Measurements from ENCODE around the gene NRIP3. TPM values are rescaled to one million over a fixed set of nuclear protein-coding genes. Genes with fewer than 3 reads are reported as not detected.

The NRIP3 gene
- total RNA-seq, 2 experiments from 2014 or later, result 2.1 to 2.2 TPM

DNA sequence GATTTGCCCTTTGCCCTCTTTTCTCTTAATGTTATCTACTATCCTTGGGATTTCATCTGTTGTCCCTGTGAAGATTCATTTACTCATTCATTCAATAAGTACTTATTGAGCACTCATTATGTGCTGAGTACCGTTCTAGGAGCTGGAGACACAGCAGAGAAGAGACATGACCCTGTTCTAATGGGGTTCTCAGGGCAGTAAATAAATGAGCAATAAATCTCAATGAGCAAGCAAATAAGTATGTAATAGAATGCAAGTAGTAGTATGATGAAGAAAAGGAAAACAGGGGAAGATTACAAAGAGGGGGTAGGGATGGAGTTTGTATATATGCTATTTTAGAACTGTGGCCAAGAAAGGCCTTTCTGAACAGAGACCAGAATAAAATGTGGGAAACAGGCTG lies 34.2 kb upstream of the NRIP3 start:
- no peaks in the 10 kb centered on the region for H3K36me3 Mint-ChIP-seq (ENCODE audit: low read depth)
- DNase-seq, result no peak
- no peaks in the 10 kb centered on the region for H3K4me1 Mint-ChIP-seq
- no peaks in the 10 kb centered on the region for H3K9me3 Mint-ChIP-seq (ENCODE audit: low read depth)
- H3K27ac Mint-ChIP-seq, result no peak overlapping the region
- ChIA-PET CTCF (interaction anchor here (1.0 to 1.2 kb wide), 2 partner anchors 22 to 31 kb away, joined by 3 read pairs; no protein-coding TSS in a partner anchor), POLR2A (no interaction called here)
- H3K4me3 Mint-ChIP-seq, result no peak overlapping the region
- no peak for ATAC-seq
- intact Hi-C loops (cut with DNase I, micrococcal nuclease), result no loop called here
- peaks cover 8% of the 10 kb centered on the region for H3K27me3 Mint-ChIP-seq

DNA sequence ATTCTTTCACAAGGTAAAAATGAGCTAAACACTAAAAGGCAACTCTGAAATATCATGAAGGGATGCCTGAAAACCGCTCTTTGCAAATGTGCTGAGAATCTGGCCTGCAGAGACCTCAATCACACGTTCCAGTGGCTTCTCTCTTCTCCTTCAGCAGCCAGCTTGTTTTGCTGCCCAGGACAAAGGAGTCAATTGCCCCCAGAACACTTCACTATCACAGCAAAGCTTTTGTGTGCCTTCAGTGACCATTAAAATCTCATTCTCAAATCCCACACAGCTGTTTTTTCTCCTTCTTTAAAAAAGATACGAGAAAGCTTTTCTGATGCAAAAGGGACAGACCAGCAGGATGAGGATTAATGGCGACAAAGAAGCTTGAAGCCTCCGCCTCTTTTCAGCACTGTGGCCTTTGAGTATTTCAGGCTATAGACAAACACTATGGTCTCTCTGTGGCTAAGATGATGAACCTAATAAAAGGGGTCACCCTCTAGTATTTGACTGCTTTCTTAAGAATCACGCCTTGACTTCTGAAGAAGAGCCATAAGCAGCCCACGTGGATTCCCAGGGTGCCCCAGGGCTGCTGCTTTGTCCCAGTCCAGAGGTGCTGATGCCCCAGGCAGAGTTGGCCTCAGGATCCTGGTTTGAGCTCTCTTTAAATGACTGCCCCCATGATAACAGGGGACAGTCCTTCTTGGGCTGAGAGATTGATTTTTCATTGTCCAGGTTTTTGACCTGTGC lies 33.4 kb upstream of the NRIP3 start:
- no peak overlapping the region for H3K27ac Mint-ChIP-seq
- H3K27me3 Mint-ChIP-seq, result peaks cover 8% of the 10 kb centered on the region
- ChIA-PET POLR2A (interaction anchor here (0.6 kb wide), 1 partner anchor 1377 kb away, joined by 3 read pairs; no protein-coding TSS in a partner anchor), CTCF (interaction anchor here (1.0 to 1.5 kb wide), 2 partner anchors 22 to 31 kb away, joined by 3 to 5 read pairs; no protein-coding TSS in a partner anchor)
- intact Hi-C loops (cut with DNase I, micrococcal nuclease), result no loop called here
- DNase-seq (no peak), ATAC-seq (no peak)
- no peaks in the 10 kb centered on the region for H3K36me3 Mint-ChIP-seq (ENCODE audit: low read depth)
- H3K4me3 Mint-ChIP-seq, result no peak overlapping the region
- no peaks in the 10 kb centered on the region for H3K4me1 Mint-ChIP-seq
- H3K9me3 Mint-ChIP-seq (ENCODE audit: low read depth), result no peaks in the 10 kb centered on the region

DNA sequence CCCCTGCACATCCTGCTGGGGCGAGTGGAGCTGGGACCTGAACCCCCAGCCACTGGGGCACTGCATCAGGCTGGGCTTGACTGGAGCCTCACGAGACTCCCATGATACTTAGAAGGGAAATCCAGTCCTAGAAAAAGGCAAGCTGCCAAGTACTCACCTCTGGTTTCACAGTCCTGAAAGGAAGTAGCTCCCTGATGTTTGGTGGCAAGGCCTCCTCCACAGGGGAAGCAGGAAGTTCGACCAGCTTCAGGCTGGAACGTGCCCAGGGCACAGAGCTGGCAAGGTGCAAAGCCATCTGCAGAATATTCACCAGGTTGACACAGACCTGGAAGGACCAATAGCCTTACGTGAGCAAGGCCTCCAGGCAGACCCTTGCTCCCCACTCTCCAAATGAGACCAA lies 26.8 kb upstream of the NRIP3 start:
- DNase-seq (no peak), ATAC-seq (no peak)
- ChIA-PET CTCF (interaction anchor here (5.8 kb wide), 1 partner anchor 15 kb away, joined by 33 read pairs; no protein-coding TSS in a partner anchor), POLR2A (no interaction called here)
- H3K36me3 Mint-ChIP-seq (ENCODE audit: low read depth), result no peaks in the 10 kb centered on the region
- no peaks in the 10 kb centered on the region for H3K9me3 Mint-ChIP-seq (ENCODE audit: low read depth)
- H3K27ac Mint-ChIP-seq, result no peak overlapping the region
- H3K27me3 Mint-ChIP-seq, result no peaks in the 10 kb centered on the region
- intact Hi-C loops (cut with DNase I, micrococcal nuclease), result no loop called here
- no peak overlapping the region for H3K4me3 Mint-ChIP-seq
- H3K4me1 Mint-ChIP-seq, result no peaks in the 10 kb centered on the region

DNA sequence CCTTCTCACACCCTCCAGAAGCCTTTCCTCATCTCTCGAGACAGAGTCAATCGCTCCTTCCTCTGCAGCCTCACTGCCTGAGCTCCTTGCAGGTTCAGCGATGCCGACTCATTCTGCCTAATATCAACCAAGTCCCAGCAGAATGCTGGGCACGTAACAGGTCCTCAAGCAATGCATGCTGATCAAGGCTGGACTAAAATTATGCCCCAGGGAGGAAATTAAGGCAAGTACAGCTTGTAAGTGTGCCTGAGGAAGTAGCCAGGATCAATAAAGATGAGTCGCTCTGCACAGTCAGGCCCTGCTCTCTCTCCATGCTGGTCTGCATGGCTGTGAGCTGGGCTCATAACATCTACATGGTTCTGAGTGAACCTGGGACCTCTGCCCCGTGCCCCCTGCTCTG lies 25.6 kb upstream of the NRIP3 start:
- Mint-ChIP-seq H3K4me3 (no peak overlapping the region), H3K27me3 (peaks cover 2% of the 10 kb centered on the region), H3K36me3 (ENCODE audit: low read depth) (no peaks in the 10 kb centered on the region), H3K9me3 (ENCODE audit: low read depth) (no peaks in the 10 kb centered on the region), H3K27ac (no peak overlapping the region), H3K4me1 (no peaks in the 10 kb centered on the region)
- DNase-seq (no peak), ATAC-seq (no peak)
- intact Hi-C loops (cut with DNase I, micrococcal nuclease), result no loop called here
- POLR2A ChIA-PET, result no interaction called here
- CTCF ChIA-PET, result interaction anchor here (0.6 to 5.8 kb wide), 2 partner anchors 14 to 519 kb away, joined by 3 to 33 read pairs; no protein-coding TSS in a partner anchor

DNA sequence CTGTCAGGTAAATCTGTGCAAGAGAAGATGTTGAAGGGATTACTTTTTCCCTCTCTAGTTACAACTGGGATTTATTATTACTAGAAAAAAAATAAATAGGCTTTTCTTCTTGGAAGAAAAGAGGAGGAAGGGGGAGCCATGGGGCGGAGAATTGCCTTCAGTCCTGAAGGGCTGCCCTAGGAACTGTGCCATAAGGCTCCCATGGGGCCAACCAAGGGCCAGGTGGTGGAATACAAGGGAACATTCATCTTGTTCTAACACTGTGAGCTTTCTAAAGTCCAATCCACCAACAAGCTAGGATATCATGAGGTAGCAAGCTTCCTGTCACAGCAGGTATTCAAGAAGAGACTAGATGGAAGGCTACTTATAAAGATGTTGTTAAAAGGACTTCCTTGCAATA lies 24.8 kb upstream of the NRIP3 start:
- Mint-ChIP-seq H3K9me3 (ENCODE audit: low read depth) (no peaks in the 10 kb centered on the region), H3K27me3 (peaks cover 3% of the 10 kb centered on the region), H3K4me3 (no peak overlapping the region), H3K36me3 (ENCODE audit: low read depth) (no peaks in the 10 kb centered on the region), H3K4me1 (no peaks in the 10 kb centered on the region), H3K27ac (no peak overlapping the region)
- ATAC-seq (no peak), DNase-seq (no peak)
- POLR2A ChIA-PET, result no interaction called here
- intact Hi-C loops (cut with DNase I, micrococcal nuclease), result no loop called here
- CTCF ChIA-PET, result interaction anchor here (0.6 to 5.8 kb wide), 2 partner anchors 13 to 520 kb away, joined by 3 to 33 read pairs; no protein-coding TSS in a partner anchor

DNA sequence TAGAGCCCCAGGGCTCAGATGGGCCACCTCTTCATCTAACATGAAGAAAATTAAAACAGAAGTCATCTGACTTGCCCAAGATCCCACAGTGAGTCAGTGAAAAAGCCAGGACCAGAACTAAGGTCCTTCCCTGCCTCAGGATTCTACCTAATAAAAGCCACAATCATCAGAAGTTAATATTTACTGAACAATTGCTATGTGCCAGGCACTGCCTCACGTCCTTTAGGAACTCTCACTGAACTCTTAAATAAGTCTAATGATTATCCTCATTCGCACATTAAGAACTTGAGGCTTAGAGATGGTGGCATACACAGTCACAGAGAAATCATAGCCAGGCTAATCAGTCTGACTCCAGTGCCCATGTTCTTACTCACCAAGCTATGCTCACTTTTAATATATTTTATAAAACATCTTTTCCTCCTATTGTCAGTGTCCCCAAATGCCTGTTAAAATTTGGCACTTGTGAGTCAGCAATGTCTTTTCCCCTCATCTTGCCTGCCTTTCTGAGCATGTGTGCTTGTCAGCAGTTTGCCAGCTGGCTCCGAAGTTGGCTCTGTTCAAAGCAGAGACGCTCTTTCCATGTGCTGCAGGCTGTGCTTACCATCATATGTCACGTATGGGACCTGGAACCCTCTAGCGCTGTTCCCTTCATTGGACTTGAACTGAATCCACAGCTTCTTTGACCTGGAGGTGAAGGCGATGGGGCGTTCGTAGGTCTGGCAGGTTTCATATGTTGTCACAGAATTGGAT lies 21.5 kb upstream of the NRIP3 start:
- no peak overlapping the region for H3K4me3 Mint-ChIP-seq
- DNase-seq (no peak), ATAC-seq (no peak)
- no peaks in the 10 kb centered on the region for H3K9me3 Mint-ChIP-seq (ENCODE audit: low read depth)
- peaks cover 11% of the 10 kb centered on the region for H3K27me3 Mint-ChIP-seq
- ChIA-PET POLR2A (no interaction called here), CTCF (interaction anchor here (0.6 to 1.2 kb wide), 6 partner anchors 9 to 349 kb away, joined by 3 to 5 read pairs (median 3); no protein-coding TSS in a partner anchor)
- H3K36me3 Mint-ChIP-seq (ENCODE audit: low read depth), result no peaks in the 10 kb centered on the region
- intact Hi-C loops (cut with DNase I, micrococcal nuclease), result no loop called here
- no peak overlapping the region for H3K27ac Mint-ChIP-seq
- H3K4me1 Mint-ChIP-seq, result no peaks in the 10 kb centered on the region

DNA sequence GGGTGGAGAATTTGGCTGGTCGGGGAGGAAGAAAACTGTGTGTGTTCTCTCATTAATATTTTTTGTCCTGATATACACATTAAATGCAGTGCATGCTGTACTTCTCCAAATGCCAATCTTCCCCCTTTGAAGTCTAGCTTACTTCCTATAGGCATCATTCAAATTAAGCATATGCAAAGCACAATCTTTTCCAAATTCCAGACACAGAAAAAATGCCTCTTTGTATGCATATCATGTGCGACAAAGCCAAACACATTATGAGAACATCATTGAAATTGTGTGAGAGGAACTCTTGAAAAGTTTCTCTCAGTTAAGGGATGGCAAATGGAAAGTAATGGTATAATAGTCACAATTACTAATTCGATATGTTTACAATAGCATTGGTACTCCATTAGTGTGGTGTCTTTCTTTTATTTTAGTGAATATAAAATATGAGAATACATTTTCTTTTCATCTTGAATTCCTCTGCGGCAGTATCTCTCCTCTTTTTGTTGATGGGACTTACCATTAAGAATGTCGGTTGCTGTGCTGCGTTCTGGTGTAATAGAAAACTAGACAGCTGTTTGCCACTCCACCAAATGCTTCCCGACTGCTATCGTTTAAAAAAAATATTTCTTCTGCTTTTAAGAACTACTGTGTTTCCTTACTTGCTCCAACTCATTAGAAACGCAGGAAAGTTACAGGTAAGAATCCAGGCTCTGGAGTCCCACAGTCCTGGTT lies 19.3 kb upstream of the NRIP3 start:
- no peak overlapping the region for H3K4me3 Mint-ChIP-seq
- no peaks in the 10 kb centered on the region for H3K4me1 Mint-ChIP-seq
- H3K9me3 Mint-ChIP-seq (ENCODE audit: low read depth), result no peaks in the 10 kb centered on the region
- intact Hi-C loops (cut with DNase I, micrococcal nuclease), result no loop called here
- peaks cover 11% of the 10 kb centered on the region for H3K27me3 Mint-ChIP-seq
- POLR2A ChIA-PET, result no interaction called here
- CTCF ChIA-PET, result interaction anchor here (0.6 to 1.2 kb wide), 5 partner anchors 12 to 137 kb away, joined by 3 to 8 read pairs (median 3); no protein-coding TSS in a partner anchor
- no peaks in the 10 kb centered on the region for H3K36me3 Mint-ChIP-seq (ENCODE audit: low read depth)
- DNase-seq (no peak), ATAC-seq (no peak)
- H3K27ac Mint-ChIP-seq, result no peak overlapping the region

DNA sequence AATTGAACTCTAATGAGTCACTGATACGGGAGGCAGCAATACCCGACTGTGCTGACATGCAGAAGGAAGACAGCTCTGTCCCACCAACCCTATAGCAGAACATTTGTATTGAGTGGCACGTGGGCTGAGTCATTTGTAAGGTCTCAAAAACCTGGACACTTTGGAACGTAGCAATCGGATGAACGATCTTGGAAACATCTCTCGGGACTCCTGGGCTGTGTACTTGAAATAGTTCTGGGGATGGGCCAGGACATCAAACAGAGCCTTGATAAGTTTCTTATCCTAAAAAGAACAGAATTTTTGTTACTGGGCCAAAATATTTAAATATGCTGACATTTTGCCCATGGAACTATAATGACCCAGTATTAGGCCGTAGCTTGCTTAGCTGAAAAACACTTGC lies 17.1 kb upstream of the NRIP3 start:
- CTCF ChIA-PET, result no interaction called here
- H3K4me1 Mint-ChIP-seq, result peaks cover 18% of the 10 kb centered on the region
- H3K4me3 Mint-ChIP-seq, result no peak overlapping the region
- POLR2A ChIA-PET, result no interaction called here
- no peak for DNase-seq
- no peak overlapping the region for H3K27ac Mint-ChIP-seq
- no peak for ATAC-seq
- peaks cover 11% of the 10 kb centered on the region for H3K27me3 Mint-ChIP-seq
- intact Hi-C loops (cut with DNase I, micrococcal nuclease), result no loop called here
- H3K9me3 Mint-ChIP-seq (ENCODE audit: low read depth), result no peaks in the 10 kb centered on the region
- no peaks in the 10 kb centered on the region for H3K36me3 Mint-ChIP-seq (ENCODE audit: low read depth)

DNA sequence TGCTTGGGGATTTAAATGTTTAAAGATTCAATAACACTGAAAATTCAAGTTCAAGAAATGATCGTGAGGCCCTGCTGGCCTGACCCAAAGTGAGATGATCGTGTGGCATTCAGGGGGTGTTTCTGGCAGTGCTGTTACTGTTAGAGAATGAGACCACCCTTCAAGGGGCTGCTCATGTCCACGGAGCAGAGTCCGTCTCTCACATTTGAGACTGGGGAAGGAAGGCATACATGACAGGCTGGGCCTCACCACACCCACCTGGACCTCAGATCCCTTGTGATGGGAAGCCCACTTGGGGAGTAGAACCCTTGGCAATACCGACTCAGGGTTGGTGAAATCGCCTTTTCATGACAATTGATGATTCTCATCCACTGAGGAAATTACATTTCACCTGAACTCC lies 16.1 kb upstream of the NRIP3 start:
- Mint-ChIP-seq H3K27me3 (peaks cover 11% of the 10 kb centered on the region), H3K9me3 (ENCODE audit: low read depth) (no peaks in the 10 kb centered on the region), H3K4me1 (peaks cover 19% of the 10 kb centered on the region), H3K27ac (no peak overlapping the region), H3K4me3 (no peak overlapping the region), H3K36me3 (ENCODE audit: low read depth) (no peaks in the 10 kb centered on the region)
- DNase-seq, result no peak
- CTCF ChIA-PET, result interaction anchor here (1.6 kb wide), 1 partner anchor 118 kb away, joined by 10 read pairs; no protein-coding TSS in a partner anchor
- intact Hi-C loops (cut with DNase I, micrococcal nuclease), result no loop called here
- ATAC-seq, result no peak
- POLR2A ChIA-PET, result no interaction called here

DNA sequence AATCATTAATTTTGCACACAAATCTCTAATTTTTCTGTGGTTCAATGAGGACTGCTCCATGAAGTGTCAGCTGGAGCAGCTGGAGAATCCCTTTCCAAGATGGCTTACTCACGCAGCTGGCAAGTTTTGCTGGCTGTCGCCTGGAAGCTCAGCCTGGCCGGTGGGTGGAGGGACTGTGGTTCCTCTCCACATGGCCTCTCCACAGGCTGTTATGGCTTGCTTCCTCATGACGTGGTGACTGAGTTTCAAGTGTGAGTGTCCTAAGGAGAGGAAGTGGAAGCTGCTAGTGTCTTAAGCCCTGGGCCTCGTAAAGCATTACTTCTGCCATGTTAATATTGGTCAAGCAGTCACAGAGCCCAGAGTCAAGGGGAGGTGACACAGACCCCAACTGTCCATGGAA lies 14.0 kb upstream of the NRIP3 start:
- POLR2A ChIA-PET, result interaction anchor here (1.0 kb wide), 1 partner anchor 120 kb away, joined by 3 read pairs; no protein-coding TSS in a partner anchor
- no peak for ATAC-seq
- H3K36me3 Mint-ChIP-seq (ENCODE audit: low read depth), result no peaks in the 10 kb centered on the region
- peaks cover 19% of the 10 kb centered on the region for H3K4me1 Mint-ChIP-seq
- H3K9me3 Mint-ChIP-seq (ENCODE audit: low read depth), result no peaks in the 10 kb centered on the region
- peaks cover 12% of the 10 kb centered on the region for H3K27me3 Mint-ChIP-seq
- no peak overlapping the region for H3K4me3 Mint-ChIP-seq
- DNase-seq, result no peak
- no peak overlapping the region for H3K27ac Mint-ChIP-seq
- intact Hi-C loops (cut with DNase I, micrococcal nuclease), result no loop called here
- CTCF ChIA-PET, result interaction anchor here (0.8 to 6.5 kb wide), 5 partner anchors 11 to 121 kb away, joined by 3 to 124 read pairs (median 5); no protein-coding TSS in a partner anchor

DNA sequence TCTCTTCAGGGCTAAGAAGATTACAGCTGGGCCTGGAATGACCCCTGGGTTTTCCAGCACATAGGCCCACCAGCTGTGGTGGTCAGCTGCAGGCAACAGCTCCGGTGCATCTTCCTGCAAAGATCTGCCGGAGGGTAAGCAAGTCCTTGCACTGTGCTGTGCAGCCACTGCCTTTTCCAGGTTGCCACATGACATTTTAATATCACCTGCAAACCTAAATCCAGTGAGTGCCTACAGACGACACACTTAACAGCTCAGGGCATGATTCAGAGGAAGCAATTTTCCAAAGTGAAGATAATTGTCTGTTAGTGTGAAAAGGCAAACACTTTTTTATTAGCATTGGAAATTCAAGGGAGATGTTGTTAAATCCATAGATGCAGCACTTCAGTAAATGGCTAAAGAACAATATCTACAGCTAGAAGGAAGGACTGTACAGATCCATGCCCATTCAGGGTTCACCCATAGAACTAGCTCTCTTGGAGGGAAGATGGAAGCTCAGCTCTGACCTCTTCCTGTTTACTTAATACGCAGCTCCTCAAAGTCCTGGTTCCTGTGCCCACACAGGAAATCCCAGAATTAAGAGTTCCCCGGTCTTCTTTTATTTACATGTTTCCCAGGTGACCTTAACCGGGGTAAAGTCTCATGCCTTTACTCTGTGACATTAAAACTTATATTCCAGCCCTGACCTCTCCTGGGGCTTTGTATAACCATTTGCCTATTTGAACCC lies 13.3 kb upstream of the NRIP3 start:
- Mint-ChIP-seq H3K27me3 (peaks cover 7% of the 10 kb centered on the region), H3K4me1 (peaks cover 19% of the 10 kb centered on the region), H3K4me3 (no peak overlapping the region), H3K36me3 (ENCODE audit: low read depth) (no peaks in the 10 kb centered on the region), H3K27ac (no peak overlapping the region), H3K9me3 (ENCODE audit: low read depth) (no peaks in the 10 kb centered on the region)
- ATAC-seq (no peak), DNase-seq (no peak)
- ChIA-PET CTCF (interaction anchor here (0.7 to 6.5 kb wide), 10 partner anchors 11 to 121 kb away, joined by 3 to 124 read pairs (median 10); no protein-coding TSS in a partner anchor), POLR2A (interaction anchor here (1.0 kb wide), 1 partner anchor 120 kb away, joined by 3 read pairs; no protein-coding TSS in a partner anchor)
- intact Hi-C loops (cut with DNase I, micrococcal nuclease), result no loop called here

All from activated CD4-positive, alpha-beta T cell treated with anti-CD3 and anti-CD28 coated beads for 36 hours (primary cell).